Omental fat pad (tissue), 4 donors: ENCODE results near the gene ALDH3B2. TPM values are rescaled to one million over a fixed set of nuclear protein-coding genes. Genes with fewer than 3 reads are reported as not detected.

Source experiments
- ATAC-seq: fragments of 150-250 bp; one replicate; pipeline ENCODE4 v1.9.1; 2016; ENCODE audit warnings: mild to moderate bottlenecking, moderate library complexity; ENCODE audit not compliant: low FRiP score
- DNase-seq: peaks from one replicate; pipeline ENCODE4 v3.0.0-alpha.2; 2019; ENCODE audit warnings: low spot score
- total RNA-seq, 4 donors: library from RNA; depleted of rRNA; stranded (reverse); fragments of >200 nt; gene quantifications; one replicate each; pipeline ENCODE4 v1.1.0, GENCODE V29; 2016
- TF ChIP-seq, protein P1 (sequence below), 3 donors: fragments of 450-650 bp; IDR thresholded peaks; one replicate each; pipeline ENCODE4 v1.5.1; 2016 to 2017; ENCODE audit warnings: antibody characterized with exemption in 3 of 3, mild to moderate bottlenecking in 3 of 3, moderate library complexity in 2 of 3

The ALDH3B2 gene
- total RNA-seq, 4 donors from 2014 or later = not detected

DNA sequence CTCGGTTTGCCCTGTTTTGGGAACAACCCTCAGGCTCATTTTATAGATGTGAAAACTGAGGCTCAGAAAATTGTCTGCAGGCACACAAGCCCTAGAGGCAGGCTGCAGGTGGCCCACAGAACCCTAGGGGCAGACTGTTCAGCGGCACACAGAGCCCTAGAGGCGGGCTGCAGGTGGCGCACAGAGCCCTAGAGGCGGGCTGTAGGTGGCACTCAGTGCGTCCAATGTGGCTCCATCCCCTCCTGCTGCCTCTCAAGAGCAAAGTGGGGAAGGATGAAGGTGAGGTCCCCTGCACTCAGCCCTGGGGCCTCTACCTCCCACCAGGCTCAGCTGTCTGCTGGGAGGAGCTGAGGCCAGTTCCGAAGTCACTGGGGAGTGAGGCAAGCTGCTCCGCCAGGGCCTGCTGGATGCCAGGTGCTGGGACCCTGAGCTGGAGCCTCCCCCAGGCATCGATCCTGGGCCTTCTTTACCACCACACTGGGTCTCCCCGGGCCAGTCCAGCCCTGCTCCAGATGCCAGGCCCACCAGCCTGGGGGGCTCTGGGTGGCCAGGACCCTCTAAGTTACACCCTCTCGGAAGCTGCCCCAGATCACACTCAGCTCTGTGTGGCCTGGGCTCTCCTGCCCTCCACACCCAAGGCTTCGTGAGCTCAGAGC lies 26.2 kb downstream of the ALDH3B2 start:
- ATAC-seq (no peak), DNase-seq (no peak)
- TF ChIP-seq, protein P1, sequence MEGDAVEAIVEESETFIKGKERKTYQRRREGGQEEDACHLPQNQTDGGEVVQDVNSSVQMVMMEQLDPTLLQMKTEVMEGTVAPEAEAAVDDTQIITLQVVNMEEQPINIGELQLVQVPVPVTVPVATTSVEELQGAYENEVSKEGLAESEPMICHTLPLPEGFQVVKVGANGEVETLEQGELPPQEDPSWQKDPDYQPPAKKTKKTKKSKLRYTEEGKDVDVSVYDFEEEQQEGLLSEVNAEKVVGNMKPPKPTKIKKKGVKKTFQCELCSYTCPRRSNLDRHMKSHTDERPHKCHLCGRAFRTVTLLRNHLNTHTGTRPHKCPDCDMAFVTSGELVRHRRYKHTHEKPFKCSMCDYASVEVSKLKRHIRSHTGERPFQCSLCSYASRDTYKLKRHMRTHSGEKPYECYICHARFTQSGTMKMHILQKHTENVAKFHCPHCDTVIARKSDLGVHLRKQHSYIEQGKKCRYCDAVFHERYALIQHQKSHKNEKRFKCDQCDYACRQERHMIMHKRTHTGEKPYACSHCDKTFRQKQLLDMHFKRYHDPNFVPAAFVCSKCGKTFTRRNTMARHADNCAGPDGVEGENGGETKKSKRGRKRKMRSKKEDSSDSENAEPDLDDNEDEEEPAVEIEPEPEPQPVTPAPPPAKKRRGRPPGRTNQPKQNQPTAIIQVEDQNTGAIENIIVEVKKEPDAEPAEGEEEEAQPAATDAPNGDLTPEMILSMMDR (IDR thresholded peaks at IDR 0.05) = no peak

DNA sequence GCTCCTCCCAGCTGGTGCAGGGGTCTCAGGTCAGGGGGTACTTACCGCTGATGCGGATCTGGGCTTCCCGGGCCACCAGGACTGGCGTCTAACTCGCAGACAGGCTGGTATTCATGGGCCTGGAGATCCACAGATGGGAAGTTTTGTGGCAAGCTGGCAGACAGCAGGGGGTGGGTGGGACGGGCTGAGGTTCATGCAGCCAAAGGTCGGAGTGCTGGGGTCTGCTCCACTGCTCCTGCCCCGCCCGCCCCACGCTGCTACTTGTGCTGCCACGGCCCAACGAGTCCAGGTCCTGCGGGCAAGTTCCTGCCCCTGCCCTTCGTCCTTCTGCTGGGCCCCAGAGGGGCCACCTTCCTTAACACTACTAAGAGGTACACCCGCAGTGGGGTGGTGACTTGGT lies 27.0 kb downstream of the ALDH3B2 start:
- TF ChIP-seq, protein P1 (IDR thresholded peaks at IDR 0.05) = no peak

DNA sequence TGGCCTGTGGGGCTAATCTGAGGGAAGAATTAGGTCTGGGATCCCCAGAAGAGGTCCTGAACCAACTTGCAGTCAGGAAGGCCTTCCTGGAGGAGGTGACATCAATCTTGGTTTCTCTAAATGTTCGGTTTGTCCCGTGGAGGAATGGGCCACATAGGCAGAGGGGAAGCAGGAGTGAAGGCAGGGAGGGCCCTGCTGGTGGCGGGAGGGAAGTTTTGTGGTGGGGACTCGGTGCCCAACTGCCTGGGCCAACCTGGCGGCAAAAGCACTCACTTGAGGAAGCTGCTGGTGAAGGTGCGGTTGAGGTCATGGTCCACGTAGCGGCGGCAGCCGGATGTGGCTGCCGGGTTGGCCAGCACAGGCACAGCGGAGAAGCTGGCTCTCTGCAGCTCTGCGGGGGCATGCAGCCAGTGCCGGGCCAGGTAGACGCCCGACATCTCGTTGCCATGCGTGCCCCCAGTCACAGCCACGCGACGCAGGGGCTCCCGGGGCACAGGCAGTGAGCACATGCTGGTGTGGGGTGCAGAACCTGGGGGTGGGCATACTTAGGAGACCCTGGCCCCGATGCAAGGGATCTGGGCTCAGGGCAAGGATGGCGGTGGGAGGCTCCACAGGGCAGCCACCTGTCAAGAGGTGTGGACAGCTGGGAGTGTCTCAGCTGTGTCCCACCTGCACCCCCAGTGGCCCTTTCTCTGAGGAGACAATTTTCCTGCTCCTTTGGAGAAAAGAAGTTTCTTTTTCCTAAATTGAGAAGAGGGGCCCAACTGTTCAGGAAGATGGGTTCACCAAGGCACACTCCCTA lies 27.7 kb downstream of the ALDH3B2 start:
- ATAC-seq (no peak), DNase-seq (no peak)
- TF ChIP-seq, protein P1 (IDR thresholded peaks at IDR 0.05) = no peak

More for the DNA sequence above, 27.0 kb downstream of the ALDH3B2 start:
- DNase-seq = no peak
- ATAC-seq = no peak

DNA sequence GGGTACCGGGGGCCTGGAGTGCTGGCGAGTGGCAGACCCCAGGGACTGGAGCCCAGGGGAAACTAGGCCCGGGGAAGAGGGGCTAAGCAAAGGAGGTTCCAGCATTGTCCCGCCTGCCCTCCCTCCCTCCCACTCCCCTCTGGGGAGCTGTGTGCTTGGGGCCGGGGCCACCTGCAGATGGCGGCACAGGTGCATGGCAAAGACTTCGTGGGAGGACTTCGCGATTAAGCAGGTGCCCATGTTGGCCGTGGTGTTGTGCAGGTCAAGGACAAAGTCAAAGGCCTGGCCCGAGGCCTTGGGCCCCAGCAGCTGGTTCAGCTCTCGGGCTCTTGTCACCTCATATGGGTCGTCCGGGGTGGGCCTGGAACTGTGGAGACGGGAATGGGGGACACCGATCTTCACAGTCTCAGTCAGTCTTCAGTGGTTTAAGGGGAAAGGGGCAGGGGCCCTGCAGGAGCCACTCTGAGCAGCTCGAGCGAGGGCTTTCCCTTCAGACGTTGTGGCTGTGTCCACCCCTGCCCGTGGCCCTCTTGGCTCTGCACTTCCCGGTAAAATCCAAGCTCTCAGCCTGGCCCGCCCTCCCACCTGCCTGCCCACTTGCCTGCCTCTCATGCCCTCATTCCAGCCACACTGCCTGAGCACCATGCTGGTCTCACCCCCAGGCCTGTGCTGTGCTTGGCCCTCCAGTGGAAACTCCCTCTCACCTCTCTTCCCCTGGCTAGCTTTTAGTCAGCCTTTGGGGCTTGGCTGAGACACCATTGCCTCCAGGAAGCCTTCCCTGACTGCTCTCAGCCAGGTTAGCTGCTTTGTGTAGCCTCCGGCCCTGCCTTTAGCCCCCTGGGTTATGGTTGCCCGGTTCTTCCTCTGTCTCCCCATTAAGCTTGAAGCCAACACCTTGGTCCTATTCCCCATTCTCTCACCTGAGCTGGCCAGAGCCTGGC lies 28.6 kb downstream of the ALDH3B2 start:
- DNase-seq = no peak
- TF ChIP-seq, protein P1 (IDR thresholded peaks at IDR 0.05) = no peak
- ATAC-seq = no peak

DNA sequence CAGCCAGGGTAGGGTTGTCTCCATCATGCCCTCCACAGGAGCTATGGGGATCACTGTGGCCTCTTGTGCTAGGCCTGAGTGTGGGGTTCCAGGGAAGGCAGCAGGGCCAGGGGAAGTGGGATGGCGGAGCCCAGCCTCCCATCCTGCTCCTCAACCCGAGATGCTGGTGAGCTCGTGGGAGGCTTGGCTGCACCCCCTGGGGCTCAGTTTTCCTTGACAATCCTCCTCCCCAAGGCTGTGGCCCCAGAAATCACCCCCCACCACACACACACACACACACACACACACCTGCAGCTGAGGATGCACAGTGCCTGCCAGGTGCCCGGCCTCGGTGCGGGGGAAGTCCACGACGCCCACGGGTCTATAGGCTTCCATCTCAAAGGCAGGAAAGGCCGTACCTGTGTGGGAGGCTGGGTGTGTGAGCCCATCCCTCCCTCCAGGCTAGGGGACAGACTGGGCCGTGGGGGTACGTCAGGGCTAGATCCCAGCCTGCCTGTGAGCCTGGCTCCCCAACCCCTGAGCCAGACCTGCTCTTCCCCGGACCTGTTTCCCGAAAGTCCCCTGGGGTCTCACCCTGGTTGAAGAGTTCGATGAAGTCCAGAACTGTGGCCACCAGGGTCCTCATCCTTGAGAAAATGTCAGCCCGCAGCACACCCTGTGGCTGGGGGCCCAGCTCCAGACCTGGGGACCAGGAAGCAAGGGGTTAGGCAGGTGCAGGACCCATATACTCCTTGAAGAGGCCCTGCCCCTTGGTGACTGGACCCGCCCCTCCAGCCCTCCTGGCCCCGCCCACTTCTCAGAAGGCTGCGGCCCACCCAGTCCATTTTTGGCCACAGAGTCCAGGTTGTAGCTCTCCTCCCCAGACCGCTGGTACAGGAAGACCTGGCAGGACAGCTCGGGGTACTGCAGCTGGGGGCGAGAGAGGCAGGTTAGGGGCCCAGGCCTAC lies 29.7 kb downstream of the ALDH3B2 start:
- DNase-seq = no peak
- ATAC-seq = no peak
- TF ChIP-seq, protein P1 (IDR thresholded peaks at IDR 0.05) = no peak

DNA sequence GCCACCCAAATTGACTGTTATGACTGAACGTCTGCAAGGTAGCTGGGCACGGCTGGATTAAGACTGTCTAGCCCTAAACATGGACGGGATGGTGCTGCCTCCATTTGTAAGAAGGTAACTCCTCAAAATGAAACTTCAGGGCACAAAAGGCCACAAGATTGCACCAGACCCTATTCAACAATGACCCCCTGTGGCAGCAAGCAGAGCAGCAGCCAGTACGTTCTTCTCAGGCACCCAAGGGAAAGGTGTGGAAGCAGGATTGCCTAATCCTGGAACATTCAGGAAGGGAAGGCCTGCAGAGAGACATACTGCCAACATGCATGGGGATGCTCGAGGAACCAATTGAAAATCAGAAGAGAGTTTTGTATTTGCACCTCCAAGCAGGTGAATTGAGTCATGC lies 30.4 kb downstream of the ALDH3B2 start:
- TF ChIP-seq, protein P1 (IDR thresholded peaks at IDR 0.05) = no peak
- DNase-seq (no peak), ATAC-seq (no peak)
